ENCODE measurements around the gene ITGB1BP2.
"Not testable (repeated sequence)": the region's sequence is repeated elsewhere in the genome, so short reads cannot be mapped to it uniquely, and the experiment has no call there.

Gene ITGB1BP2

DNA sequence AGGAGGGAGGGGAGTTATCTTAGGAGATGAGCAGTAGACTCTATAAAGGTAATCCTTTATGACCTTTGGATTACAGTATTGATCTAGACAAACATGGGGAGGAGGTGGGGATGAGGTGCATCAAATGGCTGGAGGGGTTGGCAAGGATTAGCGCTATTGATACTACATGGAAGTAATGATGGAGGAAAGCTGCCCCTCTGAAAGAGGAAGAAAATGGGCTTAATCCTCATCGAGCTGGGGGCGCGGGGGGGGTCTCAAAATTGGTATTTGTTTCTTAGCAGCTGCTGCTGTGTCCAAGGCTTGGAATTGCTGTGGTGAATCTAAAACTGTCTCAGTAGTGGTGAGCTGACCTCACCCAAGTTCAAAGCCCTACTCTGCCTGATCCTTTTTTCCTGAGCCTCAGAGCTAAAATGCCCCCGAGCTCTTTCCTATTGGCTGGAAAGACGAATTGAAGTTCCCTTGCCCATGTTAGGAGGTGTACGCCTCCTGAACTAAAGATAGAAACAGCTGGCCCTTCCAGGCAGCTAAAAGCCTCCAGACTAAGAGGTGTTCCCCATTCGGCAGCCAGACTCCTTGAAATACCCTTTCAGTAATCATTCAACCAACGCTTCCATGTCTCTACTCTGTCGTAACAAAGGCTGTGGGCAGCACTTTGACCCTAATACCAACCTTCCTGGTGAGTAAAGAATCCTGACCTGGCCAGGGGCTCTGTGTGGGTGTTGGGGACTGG lies at the start of gene ITGB1BP2:
ITGB1BP2 (plus strand) TSS at position 556 of the 730 bp plus-strand sequence; CDS start at position 613, 57 bp downstream.
- DNase-seq, result no peak

DNA sequence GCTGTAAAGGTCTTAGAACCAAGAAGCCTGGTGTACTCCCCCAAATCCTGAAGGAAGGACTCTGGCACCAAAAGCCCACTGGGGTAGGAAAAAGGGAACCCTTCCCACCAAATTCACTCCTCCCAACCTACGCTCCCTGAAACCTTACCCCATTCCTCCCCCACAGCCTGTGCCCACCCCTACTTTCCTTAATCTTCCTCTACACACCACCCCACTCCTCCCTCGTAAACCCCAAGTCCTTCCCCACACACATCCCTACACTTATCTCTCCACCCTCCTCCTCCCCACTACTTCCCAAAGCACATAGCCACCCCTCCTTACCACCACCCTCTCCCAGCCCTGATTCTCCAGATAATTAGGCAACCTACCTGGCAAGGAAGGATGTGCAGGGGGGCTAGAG lies 49.3 kb upstream of the ITGB1BP2 start:
- no peak for DNase-seq

DNA sequence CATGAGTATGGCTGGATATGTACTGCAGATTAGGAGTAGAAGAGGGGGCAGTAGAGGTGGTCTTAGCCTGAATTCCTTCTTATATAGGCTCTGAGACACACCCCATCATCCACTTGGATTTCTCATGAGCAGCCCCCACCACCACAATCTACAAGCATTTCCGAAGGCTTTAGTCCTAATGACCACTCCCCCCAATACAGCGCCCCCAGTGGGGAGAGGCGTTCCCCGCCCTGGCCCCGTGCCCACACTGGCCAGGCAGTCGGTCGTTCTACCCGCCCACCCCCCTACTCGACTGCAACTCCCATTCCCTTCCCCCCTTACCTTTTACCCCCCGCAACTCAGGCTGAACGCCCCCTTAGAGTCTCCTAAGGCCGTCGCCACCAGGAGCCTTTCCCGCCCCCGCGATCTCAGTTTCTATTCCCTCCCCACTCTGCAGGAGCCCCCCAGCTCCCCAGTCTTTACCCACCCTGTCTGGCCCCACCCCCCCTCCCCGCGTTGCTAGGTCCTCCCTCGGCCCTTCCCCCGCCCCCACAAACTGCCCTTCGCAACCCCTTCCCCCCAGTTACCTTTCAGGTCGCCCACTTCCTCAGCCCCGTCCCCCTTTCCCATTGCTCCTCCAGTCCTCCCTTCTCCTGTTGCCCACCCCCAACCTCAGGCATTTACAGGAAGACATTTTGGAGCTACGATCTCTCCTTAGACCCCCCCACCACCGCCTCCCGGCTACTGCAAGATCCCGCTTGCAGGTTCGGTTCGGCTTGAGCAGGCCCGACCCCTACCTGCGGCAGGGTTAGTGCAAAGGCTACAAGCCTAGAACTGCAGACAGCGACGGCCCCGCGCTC lies 48.1 kb upstream of the ITGB1BP2 start:
- DNase-seq, result peak; percentile 27

DNA sequence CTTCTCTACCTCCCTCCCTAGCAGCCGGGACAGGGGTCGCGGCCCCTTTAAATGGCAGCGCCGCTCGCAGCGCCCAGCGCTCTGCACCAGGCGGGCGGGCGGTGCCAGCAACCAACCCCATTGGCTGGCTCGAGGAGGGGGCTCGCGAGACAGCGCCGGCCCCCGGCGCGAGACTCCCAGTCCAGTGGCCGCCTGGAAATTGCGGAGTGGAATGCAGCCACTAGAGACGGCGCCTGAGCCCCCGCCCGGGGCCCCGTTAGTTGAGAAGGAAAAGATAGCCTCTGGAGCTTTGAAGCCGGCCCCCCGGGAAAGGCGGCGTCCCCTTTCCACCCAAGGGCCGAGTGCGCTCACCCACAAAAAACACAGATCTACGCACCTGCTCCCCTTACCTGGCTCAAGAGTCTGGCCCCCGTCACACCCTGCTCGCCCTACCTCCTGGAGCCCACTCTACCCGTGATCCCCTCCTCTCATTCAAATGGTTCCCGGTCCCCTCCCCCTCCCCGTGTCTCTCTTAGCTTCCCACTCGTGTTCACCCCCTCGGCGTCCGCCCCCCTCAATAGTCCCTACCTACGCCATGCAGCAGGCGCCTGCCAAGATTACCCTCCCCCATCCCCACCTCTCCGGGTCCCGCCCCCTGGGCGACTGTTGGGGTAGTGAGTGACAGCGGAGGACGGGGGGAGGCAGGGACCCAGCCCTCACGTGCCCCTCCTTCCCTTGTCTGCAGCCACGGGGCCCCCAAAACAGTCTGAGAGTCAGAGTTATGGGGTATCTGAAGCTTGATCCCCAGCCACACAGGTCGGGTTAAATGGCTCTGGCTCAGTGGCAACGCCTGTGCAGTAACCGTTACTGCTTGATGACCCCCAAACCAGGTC lies 47.2 kb upstream of the ITGB1BP2 start, which contains the start of gene ZMYM3:
ZMYM3 (minus strand) TSS at position 49 of the 872 bp plus-strand sequence. CDS start 885 bp downstream, outside the sequence.
- DNase-seq, result peak; percentile 67

DNA sequence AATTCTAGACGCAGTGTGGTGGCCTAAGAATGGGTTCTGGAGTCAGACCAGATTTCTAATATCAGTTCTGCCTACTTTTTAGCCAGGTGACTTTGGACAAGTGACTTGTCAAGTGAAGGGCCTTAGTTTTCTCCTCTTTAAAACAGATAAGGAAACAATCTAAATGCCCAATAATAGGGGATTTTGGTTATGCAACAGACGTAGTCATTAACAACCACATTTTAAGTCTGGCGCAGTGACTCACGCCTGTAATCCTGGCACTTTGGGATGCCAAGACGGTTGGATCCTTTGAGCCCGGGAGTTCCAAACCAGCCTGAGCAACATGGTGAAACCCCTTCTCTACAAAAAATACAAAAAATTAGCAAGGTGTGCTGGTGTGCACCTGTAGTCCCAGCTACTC lies 45.5 kb upstream of the ITGB1BP2 start:
- DNase-seq, result no peak

DNA sequence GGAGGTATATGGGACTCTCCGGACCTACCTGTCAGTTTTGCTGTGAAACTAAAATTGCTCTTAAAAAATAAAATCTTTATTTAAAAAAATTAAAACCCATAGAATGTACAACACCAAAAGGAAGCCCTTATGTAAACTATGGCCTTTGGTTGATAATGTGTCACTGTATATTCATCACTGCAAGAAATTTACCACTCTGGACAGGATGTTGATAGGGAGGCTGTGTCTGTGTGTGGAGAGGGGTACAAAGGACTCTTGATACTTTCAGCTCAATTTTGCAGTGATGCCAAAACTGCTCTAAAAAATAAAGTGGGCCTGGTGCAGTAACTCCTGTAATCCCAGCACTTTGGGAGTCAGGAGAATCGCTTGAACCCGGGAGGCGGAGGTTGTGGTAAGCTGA lies 44.7 kb upstream of the ITGB1BP2 start:
- DNase-seq, result no peak

DNA sequence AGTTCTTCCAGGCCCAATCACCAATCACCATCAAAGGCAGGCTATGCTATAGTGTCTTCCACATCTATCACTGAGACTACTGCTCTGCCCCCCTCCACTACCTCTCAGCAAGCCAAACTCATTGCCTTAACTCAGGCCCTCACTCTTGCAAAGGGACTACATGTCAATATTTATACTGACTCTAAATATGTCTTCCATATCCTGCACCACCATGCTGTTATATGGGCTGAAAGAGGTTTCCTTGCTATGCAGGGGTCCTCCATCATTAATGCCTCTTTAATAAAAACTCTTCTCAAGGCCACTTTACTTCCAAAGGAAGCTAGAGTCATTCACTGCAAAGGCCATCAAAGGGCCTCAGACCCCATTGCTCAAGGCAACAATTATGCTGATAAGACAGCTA lies 32.9 kb upstream of the ITGB1BP2 start:
- DNase-seq, result not testable (repeated sequence)

DNA sequence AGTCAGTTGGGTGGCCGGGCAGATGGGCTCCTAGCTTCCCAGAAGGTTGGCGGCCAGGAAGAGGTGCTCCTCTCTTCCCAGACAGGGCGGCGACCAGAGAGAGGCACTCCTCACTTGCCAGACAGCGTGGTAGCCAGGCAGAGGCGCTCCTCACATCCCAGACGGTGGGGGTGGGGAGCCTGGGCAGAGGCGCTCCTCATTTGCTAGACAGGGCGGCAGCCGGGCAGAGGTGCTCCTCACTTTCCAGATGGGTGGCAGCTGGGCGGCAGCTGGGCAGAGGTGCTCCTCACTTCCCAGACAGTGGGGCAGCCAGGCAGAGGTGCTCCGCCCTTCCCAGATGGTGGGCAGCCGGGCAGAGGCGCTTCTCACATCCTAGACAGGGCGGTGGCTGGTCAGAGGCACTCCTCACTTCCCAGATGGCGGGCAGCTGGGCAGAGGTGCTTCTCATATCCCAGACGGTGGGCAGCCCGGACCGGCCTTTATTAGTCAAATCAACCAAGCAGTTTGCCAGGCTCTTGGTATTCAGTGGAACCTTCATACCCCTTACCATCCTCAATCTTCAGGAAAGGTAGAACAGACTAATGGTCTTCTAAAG lies 31.7 kb upstream of the ITGB1BP2 start:
- no peak for DNase-seq

DNA sequence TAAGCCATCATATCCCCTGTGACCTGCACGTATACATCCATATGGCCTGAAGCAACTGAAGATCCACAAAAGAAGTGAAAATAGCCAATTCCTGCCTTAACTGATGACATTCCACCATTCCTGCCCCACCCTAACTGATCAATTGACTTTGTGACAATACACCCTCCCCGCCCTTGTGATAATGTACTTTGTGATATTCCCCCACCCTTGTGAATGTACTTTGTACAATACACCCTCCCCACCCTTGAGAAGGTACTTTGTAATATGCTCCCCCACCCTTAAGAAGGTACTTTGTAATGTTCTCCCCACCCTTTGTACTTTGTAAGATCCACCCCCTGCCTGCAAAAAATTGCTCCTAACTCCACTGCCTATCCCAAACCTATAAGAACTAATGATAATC lies 29.2 kb upstream of the ITGB1BP2 start:
- not testable (repeated sequence) for DNase-seq

DNA sequence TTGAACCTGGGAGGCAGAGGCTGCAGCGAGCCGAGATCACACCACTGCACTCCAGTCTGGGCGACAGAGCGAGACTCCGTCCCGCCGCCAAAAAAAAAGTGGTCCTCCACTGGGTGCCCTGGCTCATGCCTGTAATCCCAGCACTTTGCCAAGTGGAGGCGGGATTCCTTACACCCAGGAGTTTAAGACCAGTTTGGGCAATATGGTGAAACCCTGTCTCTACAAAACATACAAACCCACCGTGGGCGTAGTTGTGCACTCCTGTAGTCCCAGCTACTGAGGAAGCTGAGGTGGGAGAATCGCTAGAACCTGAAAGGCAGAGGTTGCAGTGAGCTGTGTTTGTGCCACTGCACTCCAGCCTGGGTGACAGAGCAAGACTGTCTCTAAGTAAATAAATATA lies 20.2 kb upstream of the ITGB1BP2 start:
- not testable (repeated sequence) for DNase-seq

DNA sequence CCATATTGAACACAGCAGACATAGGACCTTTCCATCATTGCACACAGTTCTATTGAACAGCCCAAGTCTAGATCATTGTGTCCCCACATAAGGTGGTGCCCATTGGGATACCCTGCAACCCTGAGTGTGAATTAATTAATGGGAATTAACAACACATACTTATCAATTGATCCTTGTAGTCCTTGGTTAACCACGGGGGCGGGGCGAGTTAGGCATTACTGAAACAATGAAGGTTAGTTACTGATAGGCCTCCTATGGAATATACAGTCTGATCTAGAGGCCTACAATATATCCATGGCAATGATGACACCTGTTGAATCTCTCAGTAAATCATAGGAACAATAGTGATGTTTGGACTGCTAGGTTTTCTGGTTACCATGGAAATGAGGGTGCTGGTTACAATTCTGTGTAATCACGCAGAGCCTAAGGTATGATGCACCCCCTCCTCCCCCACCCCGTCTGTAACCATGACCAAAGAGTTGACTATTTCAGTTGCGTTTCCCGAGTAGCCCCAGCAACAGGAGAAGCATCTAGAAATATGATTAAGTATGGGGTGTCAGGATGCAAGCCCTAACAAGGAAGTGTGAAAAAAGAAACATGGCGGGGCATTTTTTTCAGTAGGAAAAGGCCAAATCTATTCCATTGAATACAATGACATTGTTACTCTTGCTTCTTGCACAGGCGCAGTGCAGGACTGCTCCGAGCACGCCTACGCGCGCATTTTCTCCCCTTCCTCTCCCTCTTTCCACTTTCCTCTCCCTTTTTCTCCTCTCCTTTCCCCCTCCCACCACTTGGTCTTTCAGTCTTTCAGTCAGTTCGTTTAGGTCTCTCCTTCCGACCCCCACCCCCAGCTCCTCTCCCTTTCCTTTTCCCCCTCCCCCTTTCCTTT lies 18.8 kb upstream of the ITGB1BP2 start:
- DNase-seq, result peak; percentile 37

DNA sequence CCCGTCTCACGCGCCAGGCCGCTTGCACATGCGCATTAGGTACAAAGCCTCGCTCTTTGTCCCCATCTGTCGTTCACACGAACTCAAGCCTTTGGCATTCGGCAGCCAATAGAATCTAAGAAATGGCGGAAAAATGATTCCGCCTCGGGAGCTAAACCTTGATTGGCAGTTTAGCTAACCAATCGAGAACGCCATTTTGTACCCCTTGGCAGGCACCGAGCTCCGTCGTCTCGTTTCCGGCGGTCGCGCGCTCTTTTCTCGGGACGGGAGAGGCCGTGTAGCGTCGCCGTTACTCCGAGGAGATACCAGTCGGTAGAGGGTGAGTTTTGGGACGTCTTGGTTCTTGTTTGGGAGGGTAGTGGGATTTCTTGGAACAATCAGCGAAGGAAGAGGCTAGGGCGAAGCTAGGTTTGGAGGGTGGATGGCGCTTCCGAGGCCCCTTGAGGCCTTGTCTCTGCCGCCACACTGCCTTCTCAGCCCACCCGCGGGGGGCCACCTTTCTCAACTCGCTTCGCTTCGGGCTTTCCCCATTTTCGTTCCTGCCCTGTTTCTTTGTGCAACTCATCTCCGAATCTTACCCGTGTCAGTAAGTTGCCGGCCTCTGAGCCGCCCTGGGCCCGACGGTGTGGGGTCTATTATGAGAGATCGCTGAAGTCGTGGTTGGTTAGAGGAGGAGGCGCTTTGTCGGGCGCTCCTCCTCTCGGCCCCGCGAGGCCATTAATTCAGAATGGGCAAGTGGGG lies 18.0 kb upstream of the ITGB1BP2 start, which contains the start of gene NONO:
NONO (plus strand) TSS at position 233 of the 741 bp plus-strand sequence. CDS start 7,003 bp downstream, outside the sequence.
- peak; percentile 72 for DNase-seq

DNA sequence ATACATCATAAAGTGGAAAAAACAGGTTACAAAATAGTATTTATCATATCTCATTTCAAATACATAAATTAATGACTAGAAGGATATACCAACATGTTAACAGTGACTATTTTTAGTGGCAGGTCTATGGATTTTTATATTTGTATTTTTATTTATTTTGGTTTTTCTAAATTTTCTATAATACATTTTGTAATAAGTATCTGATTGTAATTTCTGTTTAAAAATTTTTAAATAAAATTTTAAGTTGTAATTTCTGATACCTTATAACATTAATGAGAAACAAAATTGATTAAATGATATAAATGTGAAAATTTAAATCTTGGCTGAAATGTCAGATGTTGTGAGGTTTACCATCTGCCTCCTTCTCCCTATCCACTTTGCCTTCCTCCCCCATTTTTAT lies 15.6 kb upstream of the ITGB1BP2 start:
- no peak for DNase-seq

DNA sequence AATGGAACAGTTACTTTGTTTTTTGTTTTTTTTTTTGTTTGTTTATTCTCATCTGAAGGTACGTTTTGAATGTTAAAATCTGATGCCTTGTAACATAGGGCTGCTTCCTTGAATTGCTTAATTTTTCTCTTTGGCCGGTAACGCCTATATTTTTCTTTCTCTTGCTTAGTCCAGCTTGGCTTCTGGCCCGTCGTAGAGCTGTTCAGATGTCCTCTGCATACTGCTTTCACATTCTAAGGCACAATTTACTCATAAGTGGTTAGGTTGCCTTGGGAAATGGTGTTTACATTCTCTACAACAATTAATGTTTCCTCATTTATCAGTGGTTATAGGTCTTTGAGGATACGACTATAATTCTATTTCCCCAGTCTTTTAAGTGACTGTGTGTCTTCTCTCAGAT lies 10.2 kb upstream of the ITGB1BP2 start:
- DNase-seq, result no peak

DNA sequence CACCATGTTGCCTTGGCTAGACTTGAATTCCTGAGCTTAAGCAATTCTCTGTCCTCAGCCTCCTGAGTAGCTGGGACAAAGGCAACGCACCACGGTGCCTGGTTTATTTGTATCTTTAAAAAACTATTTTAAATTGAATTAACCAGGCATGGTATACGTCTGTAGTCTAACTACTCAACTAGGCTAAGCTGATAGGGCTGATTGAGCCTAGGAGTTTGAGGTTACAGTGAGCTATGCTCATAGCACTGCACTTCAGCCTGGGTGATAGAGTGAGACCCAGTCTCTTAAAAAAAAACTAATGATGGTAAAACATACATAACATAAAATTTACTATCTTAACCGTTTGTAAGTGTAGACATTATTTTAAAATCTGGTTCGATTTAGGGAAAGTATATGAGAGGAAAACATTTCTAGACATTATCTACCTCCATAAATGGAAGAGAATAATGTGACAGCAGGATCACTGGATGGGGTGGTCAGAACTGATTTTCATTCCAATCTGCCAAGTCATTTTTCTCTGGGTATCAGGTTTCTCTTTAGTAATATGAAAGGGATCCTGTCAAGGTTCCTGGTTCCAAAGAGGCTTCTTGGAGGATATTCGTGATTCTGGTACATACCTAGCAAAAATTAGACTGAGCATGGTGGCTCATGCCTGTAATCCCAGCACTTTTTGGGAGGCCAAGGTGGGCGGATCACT lies 8.7 kb upstream of the ITGB1BP2 start:
- DNase-seq, result no peak

DNA sequence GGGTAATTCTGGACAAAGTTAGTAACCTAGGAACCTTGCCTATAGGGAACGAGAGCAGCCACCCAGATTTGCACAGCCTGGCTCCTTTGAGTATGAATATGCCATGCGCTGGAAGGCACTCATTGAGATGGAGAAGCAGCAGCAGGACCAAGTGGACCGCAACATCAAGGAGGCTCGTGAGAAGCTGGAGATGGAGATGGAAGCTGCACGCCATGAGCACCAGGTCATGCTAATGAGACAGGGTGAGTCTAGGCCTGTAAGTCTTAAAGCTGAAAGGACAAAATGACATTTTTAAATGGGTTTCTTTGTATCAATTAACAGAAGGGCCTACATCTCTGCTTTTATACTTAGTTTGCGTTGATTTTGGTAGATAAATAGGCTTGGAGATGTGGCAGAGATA lies 4.7 kb upstream of the ITGB1BP2 start:
- DNase-seq, result no peak

DNA sequence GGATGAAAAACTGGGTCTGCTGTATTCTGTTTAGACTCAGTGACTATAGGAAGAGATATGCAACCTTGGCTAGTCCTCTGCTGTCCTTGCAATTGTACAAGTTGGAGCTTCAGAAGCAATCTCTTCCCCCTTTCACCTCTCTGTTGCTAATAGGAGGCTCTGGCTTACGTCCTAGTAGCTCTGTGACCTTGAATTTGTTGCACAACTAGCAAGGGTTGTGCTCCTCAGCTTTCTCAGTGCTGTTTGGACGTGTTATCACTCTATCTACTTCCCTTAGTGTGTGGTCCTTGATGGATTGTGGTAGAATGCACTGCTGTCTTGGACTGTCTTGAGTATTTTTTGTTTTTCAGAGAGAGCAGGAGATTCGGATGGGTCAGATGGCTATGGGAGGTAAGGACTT lies 3.4 kb upstream of the ITGB1BP2 start:
- no peak for DNase-seq

DNA sequence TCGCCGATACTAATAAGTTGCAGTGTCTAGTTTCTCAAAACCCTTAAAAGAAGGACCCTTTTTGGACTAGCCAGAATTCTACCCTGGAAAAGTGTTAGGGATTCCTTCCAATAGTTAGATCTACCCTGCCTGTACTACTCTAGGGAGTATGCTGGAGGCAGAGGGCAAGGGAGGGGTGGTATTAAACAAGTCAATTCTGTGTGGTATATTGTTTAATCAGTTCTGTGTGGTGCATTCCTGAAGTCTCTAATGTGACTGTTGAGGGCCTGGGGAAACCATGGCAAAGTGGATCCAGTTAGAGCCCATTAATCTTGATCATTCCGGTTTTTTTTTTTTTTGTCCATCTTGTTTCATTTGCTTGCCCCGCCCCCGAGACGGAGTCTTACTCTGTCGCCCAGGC lies 1.5 kb upstream of the ITGB1BP2 start:
- DNase-seq, result not testable (repeated sequence)

DNA sequence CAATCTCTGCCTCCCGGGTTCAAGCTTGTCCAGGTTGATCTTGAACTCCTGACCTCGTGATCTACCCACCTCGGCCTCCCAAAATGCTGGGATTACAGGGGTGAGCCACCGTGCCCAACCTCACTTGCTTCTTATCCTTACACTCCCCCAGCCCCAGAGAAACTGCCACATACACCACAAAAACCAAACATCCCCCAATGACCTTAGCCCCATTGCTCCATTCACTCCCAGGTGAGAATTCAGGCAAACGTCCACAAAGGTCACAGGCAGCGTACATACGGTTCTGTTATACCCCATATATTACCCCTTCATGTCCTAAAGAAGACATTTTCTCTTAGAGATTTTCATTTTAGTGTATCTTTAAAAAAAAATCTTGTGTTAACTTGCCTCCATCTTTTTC lies 1.1 kb upstream of the ITGB1BP2 start:
- not testable (repeated sequence) for DNase-seq

All from activated CD4-positive, alpha-beta T cell treated with anti-CD3 and anti-CD28 coated beads, Interleukin-2, amount 50 U/mL, for 1 hour (primary cell).